CD4-positive, alpha-beta T cell (primary cell): ENCODE data around the gene TATDN3. TPM values are rescaled to one million over a fixed set of nuclear protein-coding genes. Genes with fewer than 3 reads are reported as not detected.

Experiments
- ATAC-seq: fragments of 200-7000 bp; cut with Tn5 transposase; one replicate; pipeline ENCODE4 v1.10.0; 2022; ENCODE audit warnings: mild to moderate bottlenecking; ENCODE audit not compliant: poor library complexity
- CTCF ChIA-PET: fragments of 350-600 bp; sonication (Branson Sonifier 250); formaldehyde crosslinking; loops from one replicate; lab custom pipeline; 2021; ENCODE audit warnings: antibody characterized with exemption, inconsistent platforms; lab: Charles Lee
- POLR2A ChIA-PET: fragments of 350-600 bp; sonication (Branson Sonifier 250); formaldehyde crosslinking; loops from one replicate; lab custom pipeline; 2021; ENCODE audit warnings: antibody characterized with exemption, inconsistent platforms; lab: Charles Lee
- DNase-seq, 14 experiments: peaks; one replicate each; pipeline ENCODE4 v3.0.0-alpha.2; 2013 to 2020; ENCODE audit warnings: mixed read lengths in 2 of 14
- H3K27ac ChIP-seq, 2 donors: one replicate each; pipeline versions ENCODE4 v1.5.1 to v1.7.0; 2013; ENCODE audit warnings: low read length in 2 of 2, low read depth in 1 of 2, mild to moderate bottlenecking in 1 of 2
- H3K27me3 ChIP-seq, 2 experiments: 1 replicate in 1 of 2; 2 replicates in 1 of 2; pipeline versions ENCODE4 v1.6.1 to v1.7.0; 2013; ENCODE audit warnings: low read length in 2 of 2, control low read depth in 1 of 2, mild to moderate bottlenecking in 1 of 2, moderate library complexity in 1 of 2; ENCODE audit not compliant: insufficient read depth in 2 of 2, control insufficient read depth in 1 of 2
- H3K36me3 ChIP-seq: one replicate; pipeline ENCODE4 v1.6.1; 2013; ENCODE audit warnings: low read length, control low read depth; ENCODE audit not compliant: insufficient read depth
- H3K4me1 ChIP-seq: one replicate; pipeline ENCODE4 v1.6.1; 2013; ENCODE audit warnings: low read length, control low read depth; ENCODE audit not compliant: insufficient read depth
- H3K4me3 ChIP-seq: one replicate; pipeline ENCODE4 v1.5.1; 2013; ENCODE audit warnings: mild to moderate bottlenecking, low read length, moderate library complexity
- H3K9me3 ChIP-seq, 2 experiments: 1 replicate in 1 of 2; 2 replicates in 1 of 2; pipeline versions ENCODE4 v1.6.1 to v1.7.0; 2013; ENCODE audit warnings: low read length in 2 of 2, mild to moderate bottlenecking in 2 of 2, control low read depth in 1 of 2, moderate library complexity in 1 of 2; ENCODE audit not compliant: control insufficient read depth in 1 of 2, insufficient read depth in 1 of 2
- H3K27ac Mint-ChIP-seq: one replicate; pipeline ENCODE4 v1.8.0; 2020; ENCODE audit warnings: mixed read lengths
- H3K27me3 Mint-ChIP-seq: one replicate; pipeline ENCODE4 v1.8.0; 2021; ENCODE audit warnings: mixed read lengths
- H3K36me3 Mint-ChIP-seq: one replicate; pipeline ENCODE4 v1.8.0; 2021; ENCODE audit warnings: low read depth, mixed read lengths
- H3K4me1 Mint-ChIP-seq: one replicate; pipeline ENCODE4 v1.8.0; 2021; ENCODE audit warnings: low read depth, mixed read lengths
- H3K4me3 Mint-ChIP-seq: one replicate; pipeline ENCODE4 v1.8.0; 2020; ENCODE audit warnings: mild to moderate bottlenecking, mixed read lengths
- H3K9me3 Mint-ChIP-seq: one replicate; pipeline ENCODE4 v1.8.0; 2020; ENCODE audit warnings: mixed read lengths
- CTCF ChIP-seq: fragments of 200-600 bp; IDR thresholded peaks from one replicate; pipeline ENCODE4 v1.8.0; 2022; ENCODE audit warnings: antibody characterized with exemption, mild to moderate bottlenecking
- intact Hi-C, 2 experiments: fragments of 100-400 bp; cut with DNase I in 1 of 2; cut with micrococcal nuclease in 1 of 2; formaldehyde crosslinking; loops; one replicate each; pipeline versions ENCODE4 v1.15.1 to v1.9.0; 2023 to 2025; cut with DNase I, micrococcal nuclease
- total RNA-seq, 174 experiments: library from RNA in 2 of 174; stranded (reverse) in 2 of 174; gene quantifications; one replicate each; pipeline ENCODE4 v1.2.3 and lab custom pipeline; 2021 to 2026

TATDN3 gene
- total RNA-seq, 2 experiments from 2014 or later: 12.2 to 13.8 TPM

- H3K9me3 Mint-ChIP-seq: no peaks in the 10 kb centered on the region
- H3K27me3 ChIP-seq: no peaks in the 10 kb centered on the region
- ChIA-PET CTCF (interaction anchor here (1.3 to 2.5 kb wide), 4 partner anchors 10 to 304 kb away, joined by 4 to 23 read pairs (median 10); partner anchors contain the start of gene NSL1), POLR2A (interaction anchor here (1.0 to 1.2 kb wide), 2 partner anchors 31 to 80 kb away, joined by 3 read pairs; no protein-coding TSS in a partner anchor)
- H3K36me3 ChIP-seq: peaks cover 47% of the 10 kb centered on the region
- no peak overlapping the region for H3K4me3 Mint-ChIP-seq
- intact Hi-C loops: loop anchor here in 1 of 2 experiments (5.0 to 10.0 kb wide), 2 partner anchors 33 to 76 kb away; no protein-coding TSS in a partner anchor
- H3K27ac ChIP-seq: no peak overlapping the region
- no peaks in the 10 kb centered on the region for H3K9me3 ChIP-seq
- peaks cover 8% of the 10 kb centered on the region for H3K4me1 Mint-ChIP-seq
- peaks cover 69% of the 10 kb centered on the region for H3K36me3 Mint-ChIP-seq
- no peak overlapping the region for H3K27ac Mint-ChIP-seq
- DNase-seq (no peak), ATAC-seq (no peak)
- H3K4me1 ChIP-seq: no peaks in the 10 kb centered on the region
- no peak overlapping the region for H3K4me3 ChIP-seq
- no peaks in the 10 kb centered on the region for H3K27me3 Mint-ChIP-seq
- TF ChIP-seq CTCF: no peak
These were observed 10.9 kb upstream of the TATDN3 start for GRCh38 chr1:212780759-212781158.

GRCh38 chr1:212781225-212781624 lies 10.5 kb upstream of the TATDN3 start:
- ATAC-seq: no peak
- no peaks in the 10 kb centered on the region for H3K4me1 ChIP-seq
- ChIA-PET CTCF (interaction anchor here (1.0 to 2.5 kb wide), 6 partner anchors 10 to 325 kb away, joined by 4 to 23 read pairs (median 6); partner anchors contain the start of gene NSL1), POLR2A (interaction anchor here (1.0 to 1.2 kb wide), 2 partner anchors 32 to 80 kb away, joined by 3 read pairs; no protein-coding TSS in a partner anchor)
- H3K9me3 Mint-ChIP-seq: no peaks in the 10 kb centered on the region
- H3K9me3 ChIP-seq: no peaks in the 10 kb centered on the region
- no peak overlapping the region for H3K27ac Mint-ChIP-seq
- peaks cover 8% of the 10 kb centered on the region for H3K4me1 Mint-ChIP-seq
- no peak for DNase-seq
- peaks cover 73% of the 10 kb centered on the region for H3K36me3 Mint-ChIP-seq
- H3K4me3 Mint-ChIP-seq: no peak overlapping the region
- no peak overlapping the region for H3K4me3 ChIP-seq
- intact Hi-C loops: loop anchor here in 1 of 2 experiments (5.0 to 10.0 kb wide), 2 partner anchors 34 to 76 kb away; no protein-coding TSS in a partner anchor
- peaks cover 51% of the 10 kb centered on the region for H3K36me3 ChIP-seq
- no peaks in the 10 kb centered on the region for H3K27me3 Mint-ChIP-seq
- no peak overlapping the region for H3K27ac ChIP-seq
- no peak for TF ChIP-seq CTCF
- H3K27me3 ChIP-seq: no peaks in the 10 kb centered on the region

- no peak overlapping the region for H3K4me3 Mint-ChIP-seq
- no peaks in the 10 kb centered on the region for H3K4me1 ChIP-seq
- peaks cover 70% of the 10 kb centered on the region for H3K36me3 Mint-ChIP-seq
- H3K9me3 ChIP-seq: no peaks in the 10 kb centered on the region
- ATAC-seq: peak; percentile 60
- TF ChIP-seq CTCF: peak; percentile 72
- no peaks in the 10 kb centered on the region for H3K9me3 Mint-ChIP-seq
- H3K27ac ChIP-seq: no peak overlapping the region
- no peaks in the 10 kb centered on the region for H3K27me3 Mint-ChIP-seq
- H3K36me3 ChIP-seq: peaks cover 56% of the 10 kb centered on the region
- peak in 3 of 14 experiments; percentile 40 to 59 (median 47) for DNase-seq
- H3K4me3 ChIP-seq: no peak overlapping the region
- H3K4me1 Mint-ChIP-seq: peaks cover 8% of the 10 kb centered on the region
- H3K27me3 ChIP-seq: no peaks in the 10 kb centered on the region
- H3K27ac Mint-ChIP-seq: peak overlapping the region; percentile 11
- intact Hi-C loops: loop anchor here (1.0 to 10.0 kb wide), 4 partner anchors 35 to 306 kb away; no protein-coding TSS in a partner anchor
- POLR2A ChIA-PET: no interaction called here
- CTCF ChIA-PET: interaction anchor here (1.0 to 2.5 kb wide), 6 partner anchors 8 to 327 kb away, joined by 4 to 23 read pairs (median 6); partner anchors contain the start of gene NSL1
These were observed 9.1 kb upstream of the TATDN3 start for GRCh38 chr1:212782422-212783154.
